Small intestine (tissue), 7 donors: ENCODE data around the gene KMT2B. TPM values are rescaled to one million over a fixed set of nuclear protein-coding genes. Genes with fewer than 3 reads are reported as not detected.

Experiments
- DNase-seq, 2 donors: peaks; one replicate each; pipeline versions ENCODE4 v3.0.0 to v3.0.0-alpha.2; 2013
- FAIRE-seq: peaks from 2 replicates; lab custom pipeline; 2012; peaks lifted over from hg19 to GRCh38; lab: Jason Lieb, UNC
- H3K27ac ChIP-seq, 3 donors: one replicate each; pipeline ENCODE4 v1.5.1; 2013; ENCODE audit warnings: low read length in 2 of 3, mild to moderate bottlenecking in 2 of 3, control low read depth in 1 of 3, inconsistent platforms in 1 of 3, low read depth in 1 of 3, moderate library complexity in 1 of 3
- H3K27me3 ChIP-seq, 3 donors: one replicate each; pipeline ENCODE4 v1.6.1; 2013; ENCODE audit warnings: low read length in 3 of 3, inconsistent platforms in 1 of 3; ENCODE audit not compliant: control insufficient read depth in 3 of 3, insufficient read depth in 3 of 3
- H3K36me3 ChIP-seq, 3 donors: one replicate each; pipeline ENCODE4 v1.6.1; 2013; ENCODE audit warnings: low read length in 3 of 3, inconsistent platforms in 1 of 3, low read depth in 1 of 3, mild to moderate bottlenecking in 1 of 3, moderate library complexity in 1 of 3; ENCODE audit not compliant: control insufficient read depth in 3 of 3, insufficient read depth in 2 of 3
- H3K4me1 ChIP-seq, 3 donors: one replicate each; pipeline ENCODE4 v1.6.1; 2013; ENCODE audit warnings: low read length in 2 of 3, inconsistent platforms in 1 of 3, low read depth in 1 of 3, mild to moderate bottlenecking in 1 of 3, moderate library complexity in 1 of 3; ENCODE audit not compliant: control insufficient read depth in 3 of 3, insufficient read depth in 2 of 3
- H3K4me3 ChIP-seq, 3 donors: one replicate each; pipeline ENCODE4 v1.5.1; 2013; ENCODE audit warnings: low read length in 3 of 3, control low read depth in 1 of 3, inconsistent platforms in 1 of 3, low read depth in 1 of 3, mild to moderate bottlenecking in 1 of 3, moderate library complexity in 1 of 3
- H3K9me3 ChIP-seq, 2 donors: one replicate each; pipeline ENCODE4 v1.6.1; 2013; ENCODE audit warnings: low read depth in 1 of 2, low read length in 1 of 2; ENCODE audit not compliant: control insufficient read depth in 2 of 2, insufficient read depth in 1 of 2
- WGBS, 3 donors: extraction: QIAGEN DNeasy Blood & Tissue Kit; methylation state at CpG; one replicate each; pipeline ENCODE4 v1.1.7; 2013; 5-methylcytosine and 5-hydroxymethylcytosine counted together
- polyA plus RNA-seq, 4 donors: library from polyadenylated mRNA; stranded (reverse) in 3 of 4; unstranded in 1 of 4; fragments of 200-250 nt in 3 of 4; fragments of 120-200 nt in 1 of 4; gene quantifications; one replicate each; pipeline versions ENCODE4 v1.2.1 to v1.2.3, GENCODE V29; 2013
- donor health status: healthy with polysubstance abuse.
- donor health status: control.
- donor health status: control.
- donor health status: Bipolar disorder and iron deficiency.
- donor health status: healthy.

Gene KMT2B
- polyA plus RNA-seq, 4 donors, result 21.6 to 47.9 (median 26.3) TPM

DNA sequence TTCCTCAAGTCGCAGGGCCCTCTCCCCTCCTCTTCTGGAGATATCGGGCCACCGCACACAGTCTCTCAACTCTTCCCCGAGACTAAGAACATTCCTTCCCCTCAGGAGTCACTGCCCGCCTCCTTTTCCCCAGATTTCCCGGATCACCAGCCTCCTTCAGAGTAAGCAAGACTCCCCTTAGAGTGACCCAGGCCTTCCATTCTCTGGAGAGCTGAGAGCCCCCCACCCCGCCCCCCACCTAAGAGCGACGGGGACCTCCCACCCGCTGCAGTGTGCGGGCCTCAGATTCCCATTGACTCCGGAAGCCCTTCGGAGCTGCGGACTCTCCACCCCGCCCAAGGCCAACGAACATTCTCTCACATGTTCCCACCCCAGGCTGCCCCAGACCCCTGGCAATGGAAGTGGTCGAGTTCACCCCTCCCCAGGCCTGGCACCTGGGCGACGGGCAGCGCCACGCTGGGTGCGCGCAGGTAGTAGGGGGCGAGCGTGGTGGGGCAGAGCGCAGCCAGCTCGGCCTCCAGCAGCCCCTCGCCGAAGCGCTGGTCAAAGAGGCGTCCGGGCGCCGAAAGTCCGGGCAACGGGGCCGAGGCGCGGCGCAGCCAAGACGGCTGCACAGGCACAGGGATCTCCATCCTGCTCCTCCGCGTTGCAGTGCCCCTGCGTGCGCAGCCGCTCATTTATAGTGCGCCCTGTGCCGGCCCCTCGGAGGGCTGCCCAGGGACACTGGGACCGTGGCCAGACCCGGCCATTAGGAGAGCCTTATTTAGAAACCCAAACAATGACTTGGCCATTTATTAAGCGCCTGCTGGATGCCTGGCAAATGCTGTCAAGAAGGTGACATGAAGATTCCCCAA lies 38.8 kb downstream of the KMT2B start, which contains the start of gene HSPB6:
HSPB6 (minus strand) TSS at position 653 of the 854 bp plus-strand sequence; CDS start at position 632, 21 bp downstream.
- peaks cover 0 to 30% (median 15%) of the 10 kb centered on the region in 3 donors for H3K4me1 ChIP-seq
- H3K36me3 ChIP-seq, result peaks cover under 1 to 45% (median 10%) of the 10 kb centered on the region in 3 donors
- peak within 1 kb of the TSS in 2 of 3 donors; percentile 64 to 90 for H3K27ac ChIP-seq
- FAIRE-seq (no peak), DNase-seq (peak in 1 of 2 donors; percentile 40)
- H3K9me3 ChIP-seq, result no peaks in the 10 kb centered on the region
- 3 to 14% (median 8%) methylated on average over 50 to 52 of the region's 52 CpGs for WGBS, 3 donors
- H3K27me3 ChIP-seq, result peaks cover 0 to 24% (median 0%) of the 10 kb centered on the region in 3 donors
- peak within 1 kb of the TSS; percentile 29 to 70 (median 45) for H3K4me3 ChIP-seq

DNA sequence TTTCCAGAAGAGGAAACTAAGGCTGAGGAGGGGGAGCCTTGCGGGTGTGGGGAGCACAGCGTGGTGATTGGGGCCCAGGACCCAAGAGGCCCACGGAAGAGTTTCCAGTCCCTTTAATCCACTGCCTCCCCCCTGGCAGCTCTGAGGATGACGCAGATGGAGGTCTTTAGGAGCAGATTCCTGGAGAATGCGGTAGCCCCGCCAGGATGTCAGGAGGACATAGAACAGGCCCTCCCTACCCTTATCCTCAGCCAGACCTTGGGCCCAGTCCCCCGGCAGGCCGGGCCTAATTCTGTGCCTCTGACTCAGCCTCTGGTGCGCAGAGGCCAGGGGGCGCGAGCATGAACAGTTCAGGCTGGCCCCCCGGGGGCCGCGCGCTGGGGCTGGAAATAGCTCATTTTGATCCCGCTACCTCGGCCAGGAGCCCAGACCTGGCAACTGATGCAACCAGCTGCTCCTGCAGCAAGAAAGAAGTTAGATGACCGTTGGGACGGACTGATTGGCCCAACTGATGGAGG lies 39.5 kb downstream of the KMT2B start:
- Histone ChIP-seq H3K4me3 (peak overlapping the region; percentile 29 to 70 (median 45)), H3K9me3 (no peaks in the 10 kb centered on the region), H3K27ac (peak overlapping the region in 2 of 3 donors; percentile 64 to 90), H3K4me1 (peaks cover 0 to 30% (median 15%) of the 10 kb centered on the region in 3 donors), H3K36me3 (peaks cover 3 to 44% (median 7%) of the 10 kb centered on the region in 3 donors), H3K27me3 (peaks cover 0 to 24% (median 0%) of the 10 kb centered on the region in 3 donors)
- DNase-seq (peak in 1 of 2 donors; percentile 57), FAIRE-seq (no peak)
- 3 to 7% (median 5%) methylated on average over 16 to 19 of the region's 19 CpGs for WGBS, 3 donors

DNA sequence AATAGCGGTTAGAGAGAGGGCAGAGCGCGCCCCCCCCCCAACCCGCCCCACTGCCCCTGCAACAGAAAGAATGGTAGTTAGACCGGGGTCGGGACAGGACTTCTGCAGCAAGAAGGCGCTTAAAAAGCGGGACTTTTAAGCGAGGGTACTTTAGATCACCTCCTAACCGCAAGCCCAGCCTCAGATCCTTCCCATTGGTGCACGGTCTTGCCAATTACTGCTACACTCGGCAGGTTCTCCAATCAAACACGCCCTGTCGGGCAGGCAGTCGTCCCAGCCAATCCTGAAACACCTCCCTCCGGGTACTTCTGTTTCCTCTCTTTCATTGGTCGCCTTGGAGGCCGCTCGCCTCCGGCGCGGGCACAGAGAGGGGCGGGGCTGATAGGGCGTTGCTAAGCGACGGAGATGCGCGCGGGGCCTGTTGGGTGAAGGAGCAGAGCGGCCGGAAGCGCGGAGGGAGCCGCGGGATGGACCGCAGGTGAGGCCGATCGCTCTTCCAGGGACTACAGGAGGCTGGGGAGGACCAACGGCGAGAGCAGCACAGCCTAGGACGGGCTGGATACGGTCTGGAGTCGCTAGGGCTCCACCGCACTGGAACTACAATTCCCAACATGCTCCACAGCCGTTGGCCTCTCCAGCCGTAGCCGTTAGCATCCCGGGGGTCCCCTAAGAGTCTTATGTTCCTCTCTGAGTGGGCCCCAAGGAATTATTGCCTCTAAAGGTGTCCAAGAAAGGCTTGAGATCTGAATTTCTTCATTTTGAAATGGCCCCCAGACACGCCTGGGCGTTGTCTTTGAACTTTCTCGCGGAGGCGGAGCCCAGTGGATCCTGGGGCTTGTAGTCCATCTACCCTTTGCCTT lies 40.2 kb downstream of the KMT2B start, which contains the start of gene PROSER3:
PROSER3 (plus strand) TSS at position 428 of the 860 bp plus-strand sequence; CDS start at position 468, 40 bp downstream.
- Histone ChIP-seq H3K4me3 (peak within 1 kb of the TSS; percentile 56 to 77 (median 70)), H3K4me1 (peaks cover 0 to 30% (median 15%) of the 10 kb centered on the region in 3 donors), H3K36me3 (peaks cover 3 to 38% (median 6%) of the 10 kb centered on the region in 3 donors), H3K27ac (peak within 1 kb of the TSS; percentile 80 to 92 (median 80)), H3K27me3 (peaks cover 0 to 24% (median 0%) of the 10 kb centered on the region in 3 donors), H3K9me3 (no peaks in the 10 kb centered on the region)
- DNase-seq (peak; percentile 99 to 100), FAIRE-seq (peak; percentile 90)
- WGBS, 3 donors, result 0 to 1% (median 0%) methylated on average over 53 of the region's 53 CpGs

DNA sequence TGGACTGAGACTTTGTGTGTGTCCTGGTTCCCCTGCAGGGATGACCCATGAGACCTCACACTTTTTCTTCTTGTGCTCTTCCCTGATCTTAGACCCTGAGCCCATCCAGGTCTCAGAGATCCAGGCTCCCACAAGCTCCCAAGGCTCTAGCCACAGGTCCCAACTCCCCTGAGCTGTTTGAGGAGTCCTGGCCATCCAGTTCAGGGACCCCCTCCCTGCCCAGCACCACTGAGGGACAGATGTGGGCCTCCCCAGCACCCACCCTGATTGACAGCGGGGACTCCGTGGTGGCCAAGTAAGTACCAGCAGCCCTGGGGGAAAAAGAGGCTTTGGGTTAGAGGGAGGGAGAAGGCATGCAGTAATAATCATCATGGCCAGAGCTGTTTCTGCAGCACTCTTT lies 41.9 kb downstream of the KMT2B start:
- Histone ChIP-seq H3K36me3 (peaks cover under 1 to 36% (median 5%) of the 10 kb centered on the region in 3 donors), H3K9me3 (no peaks in the 10 kb centered on the region), H3K27me3 (peaks cover 0 to 24% (median 0%) of the 10 kb centered on the region in 3 donors), H3K27ac (no peak overlapping the region), H3K4me1 (peaks cover 0 to 30% (median 15%) of the 10 kb centered on the region in 3 donors), H3K4me3 (no peak overlapping the region)
- 96 to 97% (median 96%) methylated on average over 2 of the region's 2 CpGs for WGBS, 3 donors
- DNase-seq (no peak), FAIRE-seq (no peak)

DNA sequence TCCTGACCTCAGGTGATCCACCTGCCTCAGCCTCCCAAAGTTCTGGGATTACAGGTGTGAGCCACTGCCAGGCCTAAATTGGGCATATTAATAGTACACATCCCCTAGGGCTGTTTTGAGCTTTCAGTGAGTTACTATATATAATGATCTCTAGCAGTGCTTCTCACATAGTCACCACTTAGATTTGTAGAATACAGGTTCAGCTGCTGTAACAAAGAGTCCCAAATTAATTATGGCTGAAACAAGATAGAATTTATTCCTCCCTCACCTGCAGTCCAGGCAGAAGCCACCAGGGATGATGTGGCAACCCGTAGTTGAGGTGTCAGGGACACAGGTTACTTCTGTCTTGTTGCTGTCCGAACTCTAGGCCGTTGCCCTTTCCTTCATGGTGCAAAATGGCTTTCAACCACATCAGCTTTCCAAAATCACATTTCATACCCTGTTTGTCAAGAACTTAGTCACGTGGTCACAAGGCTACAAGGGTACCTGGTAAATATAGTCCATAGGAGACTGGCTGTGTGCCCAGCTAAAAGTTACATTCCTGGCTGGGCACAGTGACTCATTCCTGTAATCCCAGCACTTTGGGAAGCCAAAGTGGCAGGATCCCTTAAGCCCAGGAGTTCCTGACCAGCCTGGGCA lies 43.0 kb downstream of the KMT2B start:
- no peak for DNase-seq
- H3K27ac ChIP-seq, result no peak overlapping the region

DNA sequence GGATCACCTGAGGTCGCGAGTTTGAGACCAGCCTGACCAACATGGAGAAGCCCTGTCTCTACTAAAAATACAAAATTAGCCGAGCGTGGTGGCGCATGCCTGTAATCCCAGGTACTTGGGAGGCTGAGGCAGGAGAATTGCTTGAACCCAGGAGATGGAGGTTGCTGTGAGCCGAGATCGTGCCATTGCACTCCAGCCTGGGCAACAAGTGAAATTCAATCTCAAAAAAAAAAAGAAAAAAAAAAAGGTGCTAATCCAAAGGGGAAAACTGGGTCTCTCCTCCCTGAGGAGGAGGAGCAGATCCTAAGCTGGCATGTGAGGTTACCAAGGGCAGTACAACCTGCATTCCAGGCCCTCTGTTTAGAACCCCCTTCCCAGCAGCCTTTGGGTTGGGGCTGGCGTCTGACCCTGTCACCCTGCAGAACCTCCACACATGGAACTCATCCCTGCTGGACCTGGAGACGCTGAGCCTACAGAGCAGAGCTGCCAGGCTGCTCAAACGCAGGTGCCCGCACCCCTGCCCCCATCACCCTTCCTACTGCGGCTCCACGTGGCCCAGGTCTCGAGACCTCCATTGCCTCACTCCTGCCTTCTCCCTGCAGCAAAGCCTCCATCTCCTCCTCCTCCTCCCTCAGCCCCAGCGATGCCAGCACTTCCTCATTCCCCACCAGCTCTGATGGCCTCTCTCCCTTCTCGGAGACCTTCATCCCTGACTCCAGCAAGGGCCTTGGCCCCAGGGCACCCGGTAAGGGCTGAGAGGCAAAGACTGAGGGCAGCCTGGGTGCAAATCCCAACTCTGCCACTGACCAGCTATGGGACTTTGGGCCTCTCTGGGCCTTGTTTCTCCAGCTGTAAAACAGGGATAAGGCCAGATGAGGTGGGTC lies 46.9 kb downstream of the KMT2B start:
- Histone ChIP-seq H3K4me1 (no peaks in the 10 kb centered on the region), H3K36me3 (peaks cover 5 to 55% (median 9%) of the 10 kb centered on the region in 3 donors), H3K27me3 (no peaks in the 10 kb centered on the region), H3K9me3 (no peaks in the 10 kb centered on the region), H3K4me3 (no peak overlapping the region), H3K27ac (no peak overlapping the region)
- no peak for DNase-seq
- no peak for FAIRE-seq
- WGBS, 3 donors, result 95 to 97% (median 96%) methylated on average over 17 of the region's 17 CpGs

More for the DNA sequence above, 43.0 kb downstream of the KMT2B start:
- no peak for FAIRE-seq
- H3K4me3 ChIP-seq, result no peak overlapping the region
- 90 to 96% (median 91%) methylated on average over 4 of the region's 4 CpGs for WGBS, 3 donors
- no peaks in the 10 kb centered on the region for H3K9me3 ChIP-seq
- peaks cover 5 to 43% (median 9%) of the 10 kb centered on the region in 3 donors for H3K36me3 ChIP-seq
- peaks cover 0 to 14% (median 0%) of the 10 kb centered on the region in 3 donors for H3K27me3 ChIP-seq
- H3K4me1 ChIP-seq, result peaks cover 0 to 23% (median 15%) of the 10 kb centered on the region in 3 donors

DNA sequence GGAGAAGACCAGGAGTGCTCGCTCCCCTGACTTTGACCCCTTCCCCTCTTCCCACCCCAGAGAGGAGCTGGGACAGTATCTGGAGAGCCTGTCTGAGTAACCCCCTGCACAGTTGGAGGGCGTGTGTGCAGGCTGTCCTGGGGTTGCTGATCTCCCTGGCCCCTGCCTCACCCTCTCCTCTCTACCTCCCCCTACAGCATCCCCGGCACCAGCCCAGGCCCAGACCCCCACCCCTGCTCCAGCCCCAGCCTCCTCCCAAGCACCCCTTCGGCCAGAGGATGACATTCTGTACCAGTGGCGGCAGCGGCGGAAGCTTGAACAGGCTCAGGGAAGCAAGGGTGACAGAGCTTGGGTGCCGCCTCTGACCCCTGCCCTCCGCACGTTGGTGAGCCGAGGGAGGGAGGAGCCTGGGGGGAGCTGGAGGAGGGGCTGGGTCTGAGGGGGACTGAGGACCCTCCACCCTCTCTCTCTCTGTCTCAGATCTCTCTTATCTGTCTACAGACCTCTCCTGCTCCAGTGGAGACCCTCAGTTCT lies 48.8 kb downstream of the KMT2B start:
- Histone ChIP-seq H3K4me3 (no peak overlapping the region), H3K27ac (no peak overlapping the region), H3K9me3 (no peaks in the 10 kb centered on the region), H3K4me1 (no peaks in the 10 kb centered on the region), H3K36me3 (peaks cover 5 to 44% (median 8%) of the 10 kb centered on the region in 3 donors), H3K27me3 (no peaks in the 10 kb centered on the region)
- FAIRE-seq, result no peak
- WGBS, 3 donors, result 83 to 84% (median 83%) methylated on average over 11 of the region's 11 CpGs
- no peak for DNase-seq
